OCI-LY3 (cell line): ENCODE measurements around the gene ANTXR2.

ENCODE experiments used
- H2AFZ ChIP-seq: fragments of 200-600, 300-600 bp; shearing (Covaris generic); 2 replicates; pipeline ENCODE4 v1.6.0; 2014; ENCODE audit warnings: antibody characterized with exemption, low read depth, low read length
- H3K27ac ChIP-seq: fragments of 200-600, 300-600 bp; sonication (generic); 2 replicates; pipeline ENCODE4 v1.5.1; 2014; ENCODE audit warnings: mild to moderate bottlenecking, low read length, moderate library complexity, mixed read lengths
- H3K27me3 ChIP-seq: fragments of 200-600, 300-600 bp; sonication (generic); 2 replicates; pipeline ENCODE4 v1.6.1; 2014; ENCODE audit warnings: low read depth, low read length, mixed read lengths
- H3K36me3 ChIP-seq: fragments of 200-600, 300-600 bp; sonication (generic); replicated peaks from 2 replicates; pipeline ENCODE3; 2014; ENCODE audit warnings: low read depth, low read length, mixed read lengths
- H3K4me1 ChIP-seq: fragments of 300-600, 200-600 bp; sonication (generic); 2 replicates; pipeline ENCODE4 v1.6.1; 2014; ENCODE audit warnings: low read length, mixed read lengths
- H3K4me2 ChIP-seq: fragments of 200-600, 300-600 bp; sonication (generic); 2 replicates; pipeline ENCODE4 v1.6.1; 2014; ENCODE audit warnings: low read length, mixed read lengths
- H3K4me3 ChIP-seq: fragments of 300-600, 200-600 bp; sonication (generic); 2 replicates; pipeline ENCODE4 v1.5.1; 2014; ENCODE audit warnings: antibody characterized with exemption, mild to moderate bottlenecking, low read length, moderate library complexity
- H3K79me2 ChIP-seq: fragments of 300-600, 200-600 bp; shearing (Covaris generic); 2 replicates; pipeline ENCODE4 v1.6.1; 2014; ENCODE audit warnings: mild to moderate bottlenecking, low read length, mixed read lengths
- H3K9ac ChIP-seq: fragments of 300-600, 200-600 bp; shearing (Covaris generic); 2 replicates; pipeline ENCODE4 v1.6.0; 2014; ENCODE audit warnings: mild to moderate bottlenecking, low read length, moderate library complexity
- H3K9me3 ChIP-seq: fragments of 200-600, 300-600 bp; shearing (Covaris generic); 2 replicates; pipeline ENCODE4 v1.6.1; 2014; ENCODE audit warnings: low read length, mixed read lengths; ENCODE audit not compliant: insufficient read depth
- H4K20me1 ChIP-seq: fragments of 200-600, 300-600 bp; sonication (generic); 2 replicates; pipeline ENCODE4 v1.6.1; 2016; ENCODE audit warnings: low read length, mixed read lengths; ENCODE audit not compliant: insufficient read depth
- CTCF ChIP-seq: fragments of 200-600, 300-600 bp; sonication (generic); IDR thresholded peaks from 2 replicates; pipeline ENCODE4 v1.5.1; 2014; ENCODE audit warnings: antibody characterized with exemption, low read length, low read depth
- EZH2phosphoT487 ChIP-seq: fragments of 200-600 bp; shearing (Covaris generic); IDR thresholded peaks from 2 replicates; pipeline ENCODE4 v1.6.1; 2018; ENCODE audit warnings: antibody characterized with exemption, mixed run types, low read depth

Gene ANTXR2

GRCh38 chr4:79949178-79949577 is 123.9 kb downstream of the ANTXR2 start:
- H3K79me2 ChIP-seq = no peaks in the 10 kb centered on the region
- H3K9ac ChIP-seq = no peak overlapping the region
- H3K27ac ChIP-seq = no peak overlapping the region
- no peak overlapping the region for H2AFZ ChIP-seq
- no peaks in the 10 kb centered on the region for H3K4me1 ChIP-seq
- no peaks in the 10 kb centered on the region for H3K36me3 ChIP-seq
- H3K4me3 ChIP-seq = no peak overlapping the region
- H4K20me1 ChIP-seq = no peaks in the 10 kb centered on the region
- H3K27me3 ChIP-seq = no peaks in the 10 kb centered on the region
- H3K9me3 ChIP-seq = no peaks in the 10 kb centered on the region
- no peak for TF ChIP-seq EZH2phosphoT487
- no peak for TF ChIP-seq CTCF
- no peak overlapping the region for H3K4me2 ChIP-seq

GRCh38 chr4:79948739-79949138 is 124.3 kb downstream of the ANTXR2 start:
- H4K20me1 ChIP-seq = no peaks in the 10 kb centered on the region
- H3K4me2 ChIP-seq = no peak overlapping the region
- TF ChIP-seq EZH2phosphoT487 = no peak
- TF ChIP-seq CTCF = no peak

GRCh38 chr4:79948261-79948660 is 124.8 kb downstream of the ANTXR2 start:
- Histone ChIP-seq H3K4me2 (no peak overlapping the region), H3K9ac (no peak overlapping the region), H2AFZ (no peak overlapping the region), H4K20me1 (no peaks in the 10 kb centered on the region), H3K4me1 (no peaks in the 10 kb centered on the region), H3K79me2 (no peaks in the 10 kb centered on the region), H3K4me3 (no peak overlapping the region), H3K36me3 (no peaks in the 10 kb centered on the region), H3K27me3 (no peaks in the 10 kb centered on the region), H3K27ac (no peak overlapping the region), H3K9me3 (no peaks in the 10 kb centered on the region)
- TF ChIP-seq CTCF (no peak), EZH2phosphoT487 (no peak)

More at GRCh38 chr4:79948739-79949138, 124.3 kb downstream of the ANTXR2 start:
- Histone ChIP-seq H2AFZ (no peak overlapping the region), H3K9ac (no peak overlapping the region), H3K36me3 (no peaks in the 10 kb centered on the region), H3K4me3 (no peak overlapping the region), H3K27me3 (no peaks in the 10 kb centered on the region), H3K79me2 (no peaks in the 10 kb centered on the region), H3K9me3 (no peaks in the 10 kb centered on the region), H3K27ac (no peak overlapping the region), H3K4me1 (no peaks in the 10 kb centered on the region)

GRCh38 chr4:79947386-79947785 is 125.6 kb downstream of the ANTXR2 start:
- Histone ChIP-seq H3K36me3 (no peaks in the 10 kb centered on the region), H3K9me3 (no peaks in the 10 kb centered on the region), H3K9ac (no peak overlapping the region), H3K79me2 (no peaks in the 10 kb centered on the region), H3K4me2 (no peak overlapping the region), H3K27me3 (no peaks in the 10 kb centered on the region), H3K4me1 (no peaks in the 10 kb centered on the region), H3K4me3 (no peak overlapping the region), H3K27ac (no peak overlapping the region), H4K20me1 (no peaks in the 10 kb centered on the region), H2AFZ (no peak overlapping the region)
- no peak for TF ChIP-seq EZH2phosphoT487
- no peak for TF ChIP-seq CTCF
